ENCODE results near the gene LBH. TPM values are rescaled to one million over a fixed set of nuclear protein-coding genes. Genes with fewer than 3 reads are reported as not detected.

The LBH gene
- total RNA-seq, 6 experiments from 2014 or later = 24.4 to 99.2 (median 92.8) TPM

DNA sequence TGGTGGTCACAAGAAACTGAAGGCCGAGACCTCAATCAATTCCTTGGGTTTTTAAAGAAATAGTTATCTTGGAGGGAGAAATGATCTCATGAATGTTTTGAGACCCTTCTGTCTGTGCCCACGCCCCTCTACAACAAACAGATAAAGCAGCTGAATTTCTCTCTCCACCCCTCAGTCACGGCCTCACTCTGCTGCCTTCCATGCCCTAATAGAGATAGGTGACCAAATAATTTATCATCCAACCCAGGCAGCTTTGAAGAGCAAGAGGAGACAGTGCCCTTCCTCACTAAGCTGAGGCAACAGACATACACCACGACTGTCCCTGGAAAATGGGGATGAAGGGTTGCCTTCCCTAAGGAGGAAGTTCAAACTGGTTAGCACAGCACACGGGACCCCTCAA is 71.2 kb downstream of the LBH start:
- Mint-ChIP-seq H3K36me3 (ENCODE audit: low read depth) (peaks cover 4% of the 10 kb centered on the region; the same call in 1 of the 2 replicates), H3K4me1 (ENCODE audit: low read depth) (peaks cover 60% of the 10 kb centered on the region), H3K27me3 (ENCODE audit: insufficient read depth) (peaks cover 1% of the 10 kb centered on the region), H3K27ac (no peak overlapping the region), H3K9me3 (no peaks in the 10 kb centered on the region), H3K4me3 (no peak overlapping the region)
- DNase-seq = no peak
- TF ChIP-seq CTCF (IDR thresholded peaks at IDR 0.05) = no peak

GRCh38 chr2:30303095-30303494 is 71.8 kb downstream of the LBH start:
- no peak for TF ChIP-seq CTCF (IDR thresholded peaks at IDR 0.05)
- Mint-ChIP-seq H3K36me3 (ENCODE audit: low read depth) (peaks cover 4% of the 10 kb centered on the region; the same call in 1 of the 2 replicates), H3K9me3 (no peaks in the 10 kb centered on the region), H3K4me3 (no peak overlapping the region), H3K27ac (no peak overlapping the region), H3K27me3 (ENCODE audit: insufficient read depth) (peaks cover 1% of the 10 kb centered on the region), H3K4me1 (ENCODE audit: low read depth) (peaks cover 60% of the 10 kb centered on the region)
- no peak for DNase-seq

GRCh38 chr2:30305235-30305634 is 73.9 kb downstream of the LBH start:
- DNase-seq = peak; percentile 32
- Mint-ChIP-seq H3K36me3 (ENCODE audit: low read depth) (peaks cover 4% of the 10 kb centered on the region; the same call in 1 of the 2 replicates), H3K9me3 (no peaks in the 10 kb centered on the region), H3K27ac (peak overlapping the region; percentile 75), H3K27me3 (ENCODE audit: insufficient read depth) (peaks cover 1% of the 10 kb centered on the region), H3K4me3 (no peak overlapping the region), H3K4me1 (ENCODE audit: low read depth) (peaks cover 49% of the 10 kb centered on the region)
- no peak for TF ChIP-seq CTCF (IDR thresholded peaks at IDR 0.05)

DNA sequence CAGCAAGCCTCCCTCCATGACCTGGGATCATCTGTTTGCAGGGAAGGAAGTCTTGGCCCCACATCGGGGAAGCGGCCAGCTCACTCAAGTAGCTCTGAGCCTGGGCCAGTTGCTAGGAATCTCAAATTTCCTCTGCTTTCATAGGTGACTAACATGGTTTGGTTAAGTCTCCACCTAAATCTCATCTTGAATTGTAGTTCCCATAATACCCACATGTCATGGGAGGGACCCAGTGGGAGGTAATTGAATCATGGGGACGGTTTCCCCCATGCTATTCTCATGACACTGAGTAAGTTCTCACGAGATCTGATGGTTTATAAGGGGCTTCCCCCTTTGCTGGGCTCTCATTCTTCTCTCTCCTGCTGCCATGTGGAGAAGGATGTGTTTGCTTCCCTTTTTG is 75.2 kb downstream of the LBH start:
- peaks cover 4% of the 10 kb centered on the region; the same call in 1 of the 2 replicates for H3K36me3 Mint-ChIP-seq (ENCODE audit: low read depth)
- TF ChIP-seq CTCF (IDR thresholded peaks at IDR 0.05) = peak; percentile 20; the same call in 1 of the 2 replicates
- H3K4me1 Mint-ChIP-seq (ENCODE audit: low read depth) = peaks cover 40% of the 10 kb centered on the region
- peaks cover 1% of the 10 kb centered on the region for H3K27me3 Mint-ChIP-seq (ENCODE audit: insufficient read depth)
- H3K4me3 Mint-ChIP-seq = no peak overlapping the region
- H3K9me3 Mint-ChIP-seq = no peaks in the 10 kb centered on the region
- peak overlapping the region; percentile 64; the same call in 1 of the 2 replicates for H3K27ac Mint-ChIP-seq
- no peak for DNase-seq

GRCh38 chr2:30308280-30308679 is 76.9 kb downstream of the LBH start:
- H3K4me3 Mint-ChIP-seq = no peak overlapping the region
- H3K27me3 Mint-ChIP-seq (ENCODE audit: insufficient read depth) = peaks cover 1% of the 10 kb centered on the region; the same call in 1 of the 2 replicates
- peaks cover 4% of the 10 kb centered on the region; the same call in 1 of the 2 replicates for H3K36me3 Mint-ChIP-seq (ENCODE audit: low read depth)
- H3K9me3 Mint-ChIP-seq = no peaks in the 10 kb centered on the region
- TF ChIP-seq CTCF (IDR thresholded peaks at IDR 0.05) = no peak
- peaks cover 27% of the 10 kb centered on the region for H3K4me1 Mint-ChIP-seq (ENCODE audit: low read depth)
- DNase-seq = no peak
- H3K27ac Mint-ChIP-seq = no peak overlapping the region

Other genes with a start within 250 kb of the LBH start
- 100 to 1,000 TPM in 1 of 6 experiments, 10 to 100 TPM in 5; 81.8 to 110 (median 88.4) TPM for gene YPEL5, start 84.5 kb upstream of the LBH start, total RNA-seq (2021; fragmentation: NEBNext Ultra II Directional; extraction: Animal tissue kit (Norgen Biotek cat#: 25700))
- gene LCLAT1, start 215.7 kb downstream of the LBH start, total RNA-seq (2021; fragmentation: NEBNext Ultra II Directional; extraction: Animal tissue kit (Norgen Biotek cat#: 25700)) = 10 to 100 TPM; 21.0 to 27.0 (median 23.0) TPM